ENCODE results near the gene CYTH3.

The CYTH3 gene

DNA sequence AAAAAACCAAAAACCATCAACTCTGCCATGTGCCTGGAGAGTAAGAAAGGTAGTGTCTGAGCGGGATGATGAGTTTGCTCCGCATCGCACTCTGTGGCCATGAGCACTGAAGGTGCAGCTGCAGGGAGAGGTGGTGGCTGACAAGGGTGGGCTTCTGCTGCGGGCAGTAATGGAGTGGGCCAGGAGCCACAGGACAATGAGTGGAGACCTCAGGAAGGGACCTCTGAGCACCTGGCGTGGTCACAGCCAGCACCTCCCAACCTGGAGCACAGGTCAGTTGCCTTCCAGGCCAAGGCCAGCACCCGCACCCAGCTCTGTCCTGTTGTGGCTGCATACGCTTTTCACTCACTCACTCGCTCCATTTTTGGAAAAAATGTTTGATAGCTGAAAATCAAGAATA lies 125.8 kb downstream of the CYTH3 start:
- no peak overlapping the region for H3K27ac ChIP-seq (replicated peaks)
- TF ChIP-seq, protein P1, sequence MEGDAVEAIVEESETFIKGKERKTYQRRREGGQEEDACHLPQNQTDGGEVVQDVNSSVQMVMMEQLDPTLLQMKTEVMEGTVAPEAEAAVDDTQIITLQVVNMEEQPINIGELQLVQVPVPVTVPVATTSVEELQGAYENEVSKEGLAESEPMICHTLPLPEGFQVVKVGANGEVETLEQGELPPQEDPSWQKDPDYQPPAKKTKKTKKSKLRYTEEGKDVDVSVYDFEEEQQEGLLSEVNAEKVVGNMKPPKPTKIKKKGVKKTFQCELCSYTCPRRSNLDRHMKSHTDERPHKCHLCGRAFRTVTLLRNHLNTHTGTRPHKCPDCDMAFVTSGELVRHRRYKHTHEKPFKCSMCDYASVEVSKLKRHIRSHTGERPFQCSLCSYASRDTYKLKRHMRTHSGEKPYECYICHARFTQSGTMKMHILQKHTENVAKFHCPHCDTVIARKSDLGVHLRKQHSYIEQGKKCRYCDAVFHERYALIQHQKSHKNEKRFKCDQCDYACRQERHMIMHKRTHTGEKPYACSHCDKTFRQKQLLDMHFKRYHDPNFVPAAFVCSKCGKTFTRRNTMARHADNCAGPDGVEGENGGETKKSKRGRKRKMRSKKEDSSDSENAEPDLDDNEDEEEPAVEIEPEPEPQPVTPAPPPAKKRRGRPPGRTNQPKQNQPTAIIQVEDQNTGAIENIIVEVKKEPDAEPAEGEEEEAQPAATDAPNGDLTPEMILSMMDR (IDR thresholded peaks at IDR 0.05; ENCODE audit: insufficient read depth, low read length), result no peak
- TF ChIP-seq POLR2AphosphoS5 (IDR thresholded peaks at IDR 0.05; ENCODE audit: low read depth), result no peak
- TF ChIP-seq, protein P2, sequence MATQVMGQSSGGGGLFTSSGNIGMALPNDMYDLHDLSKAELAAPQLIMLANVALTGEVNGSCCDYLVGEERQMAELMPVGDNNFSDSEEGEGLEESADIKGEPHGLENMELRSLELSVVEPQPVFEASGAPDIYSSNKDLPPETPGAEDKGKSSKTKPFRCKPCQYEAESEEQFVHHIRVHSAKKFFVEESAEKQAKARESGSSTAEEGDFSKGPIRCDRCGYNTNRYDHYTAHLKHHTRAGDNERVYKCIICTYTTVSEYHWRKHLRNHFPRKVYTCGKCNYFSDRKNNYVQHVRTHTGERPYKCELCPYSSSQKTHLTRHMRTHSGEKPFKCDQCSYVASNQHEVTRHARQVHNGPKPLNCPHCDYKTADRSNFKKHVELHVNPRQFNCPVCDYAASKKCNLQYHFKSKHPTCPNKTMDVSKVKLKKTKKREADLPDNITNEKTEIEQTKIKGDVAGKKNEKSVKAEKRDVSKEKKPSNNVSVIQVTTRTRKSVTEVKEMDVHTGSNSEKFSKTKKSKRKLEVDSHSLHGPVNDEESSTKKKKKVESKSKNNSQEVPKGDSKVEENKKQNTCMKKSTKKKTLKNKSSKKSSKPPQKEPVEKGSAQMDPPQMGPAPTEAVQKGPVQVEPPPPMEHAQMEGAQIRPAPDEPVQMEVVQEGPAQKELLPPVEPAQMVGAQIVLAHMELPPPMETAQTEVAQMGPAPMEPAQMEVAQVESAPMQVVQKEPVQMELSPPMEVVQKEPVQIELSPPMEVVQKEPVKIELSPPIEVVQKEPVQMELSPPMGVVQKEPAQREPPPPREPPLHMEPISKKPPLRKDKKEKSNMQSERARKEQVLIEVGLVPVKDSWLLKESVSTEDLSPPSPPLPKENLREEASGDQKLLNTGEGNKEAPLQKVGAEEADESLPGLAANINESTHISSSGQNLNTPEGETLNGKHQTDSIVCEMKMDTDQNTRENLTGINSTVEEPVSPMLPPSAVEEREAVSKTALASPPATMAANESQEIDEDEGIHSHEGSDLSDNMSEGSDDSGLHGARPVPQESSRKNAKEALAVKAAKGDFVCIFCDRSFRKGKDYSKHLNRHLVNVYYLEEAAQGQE (IDR thresholded peaks at IDR 0.05; ENCODE audit: insufficient replicate concordance, low read depth), result no peak
- no peak for TF ChIP-seq GABPA (IDR thresholded peaks at IDR 0.05; ENCODE audit: low read depth)
- TF ChIP-seq SPI1 (IDR thresholded peaks at IDR 0.05; ENCODE audit: borderline replicate concordance, low read depth), result no peak
- DNase-seq (ENCODE audit: low read depth in 1 of 2, low spot score in 1 of 2), result no peak
- H3K4me3 ChIP-seq (replicated peaks; ENCODE audit: insufficient read depth, low read length), result no peak overlapping the region
- no peaks in the 10 kb centered on the region for H3K27me3 ChIP-seq (ENCODE audit: insufficient read depth, poor library complexity, severe bottlenecking)

DNA sequence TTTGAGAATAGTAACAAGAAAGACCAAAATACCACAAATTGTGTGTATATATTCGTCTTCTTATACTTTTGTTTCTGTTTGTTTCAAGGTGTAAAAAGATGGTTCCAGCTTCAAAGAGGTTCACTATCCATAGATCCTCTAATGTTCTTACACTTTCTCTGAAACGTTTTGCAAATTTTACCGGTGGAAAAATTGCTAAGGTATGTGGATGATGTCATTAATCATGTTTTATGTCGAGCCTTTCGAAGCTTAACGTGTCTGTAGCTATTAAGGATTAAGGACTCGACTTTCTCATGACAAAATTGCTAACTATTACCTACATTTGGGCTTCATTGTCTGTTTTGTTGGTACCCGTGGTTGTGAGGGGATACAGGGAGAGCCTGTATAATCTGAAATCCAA lies 128.4 kb downstream of the CYTH3 start:
- TF ChIP-seq, protein P2 (IDR thresholded peaks at IDR 0.05; ENCODE audit: insufficient replicate concordance, low read depth), result no peak
- TF ChIP-seq, protein P1 (IDR thresholded peaks at IDR 0.05; ENCODE audit: insufficient read depth, low read length), result no peak
- TF ChIP-seq GABPA (IDR thresholded peaks at IDR 0.05; ENCODE audit: low read depth), result no peak
- no peak for TF ChIP-seq POLR2AphosphoS5 (IDR thresholded peaks at IDR 0.05; ENCODE audit: low read depth)
- no peak overlapping the region for H3K27ac ChIP-seq (replicated peaks)
- no peaks in the 10 kb centered on the region for H3K27me3 ChIP-seq (ENCODE audit: insufficient read depth, poor library complexity, severe bottlenecking)
- no peak for DNase-seq (ENCODE audit: low read depth in 1 of 2, low spot score in 1 of 2)
- H3K4me3 ChIP-seq (replicated peaks; ENCODE audit: insufficient read depth, low read length), result no peak overlapping the region

DNA sequence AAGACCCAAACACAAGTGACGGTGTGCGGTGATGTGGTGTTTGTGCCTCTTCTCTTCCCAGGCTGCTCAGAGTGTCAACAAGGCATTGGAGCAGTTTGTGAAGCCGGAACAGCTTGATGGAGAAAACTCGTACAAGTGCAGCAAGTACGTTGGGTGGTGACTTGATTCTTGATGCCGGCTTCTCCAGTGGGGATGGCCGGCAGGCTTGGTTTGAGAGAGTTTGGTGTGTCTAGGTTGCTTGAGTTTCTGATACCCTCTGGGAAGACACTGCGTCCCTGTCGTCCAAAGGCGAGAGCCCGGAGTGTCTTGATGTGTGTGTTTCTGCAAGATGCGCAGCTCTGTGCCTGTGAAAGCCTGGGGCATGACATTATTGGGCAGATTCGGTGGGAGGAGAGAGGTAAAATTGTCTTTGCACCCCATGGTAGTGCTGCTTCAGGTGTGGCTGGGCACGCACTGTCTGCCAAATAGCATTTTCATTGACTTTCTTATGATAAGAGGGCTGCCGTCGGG lies 129.5 kb downstream of the CYTH3 start:
- TF ChIP-seq, protein P2 (IDR thresholded peaks at IDR 0.05; ENCODE audit: insufficient replicate concordance, low read depth), result no peak
- TF ChIP-seq POLR2AphosphoS5 (IDR thresholded peaks at IDR 0.05; ENCODE audit: low read depth) (no peak), SPI1 (IDR thresholded peaks at IDR 0.05; ENCODE audit: borderline replicate concordance, low read depth) (no peak), GABPA (IDR thresholded peaks at IDR 0.05; ENCODE audit: low read depth) (no peak)
- TF ChIP-seq, protein P1 (IDR thresholded peaks at IDR 0.05; ENCODE audit: insufficient read depth, low read length), result no peak
- no peak overlapping the region for H3K27ac ChIP-seq (replicated peaks)
- DNase-seq (ENCODE audit: low read depth in 1 of 2, low spot score in 1 of 2), result no peak

More for the DNA sequence above, 129.5 kb downstream of the CYTH3 start:
- Histone ChIP-seq H3K4me3 (replicated peaks; ENCODE audit: insufficient read depth, low read length) (no peak overlapping the region), H3K27me3 (ENCODE audit: insufficient read depth, poor library complexity, severe bottlenecking) (no peaks in the 10 kb centered on the region)

Measured in HL-60 (cell line).